Astrocyte of the cerebellum (primary cell): ENCODE results near the gene STON2.
A peak's percentile ranks its signal among the peaks of the same experiment; 100 is the strongest.

ENCODE experiments used
- DNase-seq: peaks from one replicate; pipeline ENCODE4 v3.0.0-alpha.2; 2011; ENCODE audit warnings: low read depth
- H3K4me3 ChIP-seq: 2 replicates; pipeline ENCODE4 v1.5.1; 2011; ENCODE audit warnings: mild to moderate bottlenecking, low read depth, low read length, moderate library complexity
- in situ Hi-C: cut with HindIII; loops from 2 replicates; pipeline ENCODE4 v1.10.0; 2017; ENCODE audit warnings: low sequenced_read_pairs
- TF ChIP-seq, protein P1 (sequence below): IDR thresholded peaks from 2 replicates; pipeline ENCODE4 v1.5.1; 2012; ENCODE audit warnings: low read length, low read depth, moderate library complexity, mild to moderate bottlenecking; ENCODE audit errors: missing control alignments

The STON2 gene

DNA sequence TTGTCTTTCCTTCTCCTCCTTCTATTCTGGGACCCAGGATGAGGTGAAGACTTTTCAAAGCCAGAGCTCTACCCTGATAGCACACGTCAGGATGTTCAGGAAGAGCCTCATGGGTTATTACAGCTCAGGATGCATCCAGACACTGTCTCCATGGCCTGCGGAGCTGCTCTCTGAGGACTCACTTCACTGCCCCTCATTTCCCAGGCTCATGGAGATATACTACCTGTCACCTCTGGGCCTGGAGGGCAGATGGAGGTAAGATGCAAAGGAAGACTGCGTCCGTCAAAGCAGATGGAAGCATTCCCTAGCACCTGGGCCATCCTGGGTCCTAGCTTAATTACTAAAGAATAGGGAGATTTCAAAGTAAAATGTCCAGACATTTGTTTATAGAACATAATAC, 32.6 kb downstream of the STON2 start:
- TF ChIP-seq, protein P1, sequence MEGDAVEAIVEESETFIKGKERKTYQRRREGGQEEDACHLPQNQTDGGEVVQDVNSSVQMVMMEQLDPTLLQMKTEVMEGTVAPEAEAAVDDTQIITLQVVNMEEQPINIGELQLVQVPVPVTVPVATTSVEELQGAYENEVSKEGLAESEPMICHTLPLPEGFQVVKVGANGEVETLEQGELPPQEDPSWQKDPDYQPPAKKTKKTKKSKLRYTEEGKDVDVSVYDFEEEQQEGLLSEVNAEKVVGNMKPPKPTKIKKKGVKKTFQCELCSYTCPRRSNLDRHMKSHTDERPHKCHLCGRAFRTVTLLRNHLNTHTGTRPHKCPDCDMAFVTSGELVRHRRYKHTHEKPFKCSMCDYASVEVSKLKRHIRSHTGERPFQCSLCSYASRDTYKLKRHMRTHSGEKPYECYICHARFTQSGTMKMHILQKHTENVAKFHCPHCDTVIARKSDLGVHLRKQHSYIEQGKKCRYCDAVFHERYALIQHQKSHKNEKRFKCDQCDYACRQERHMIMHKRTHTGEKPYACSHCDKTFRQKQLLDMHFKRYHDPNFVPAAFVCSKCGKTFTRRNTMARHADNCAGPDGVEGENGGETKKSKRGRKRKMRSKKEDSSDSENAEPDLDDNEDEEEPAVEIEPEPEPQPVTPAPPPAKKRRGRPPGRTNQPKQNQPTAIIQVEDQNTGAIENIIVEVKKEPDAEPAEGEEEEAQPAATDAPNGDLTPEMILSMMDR, result no peak
- in situ Hi-C loops, result no loop called here
- no peak overlapping the region for H3K4me3 ChIP-seq
- DNase-seq, result no peak

DNA sequence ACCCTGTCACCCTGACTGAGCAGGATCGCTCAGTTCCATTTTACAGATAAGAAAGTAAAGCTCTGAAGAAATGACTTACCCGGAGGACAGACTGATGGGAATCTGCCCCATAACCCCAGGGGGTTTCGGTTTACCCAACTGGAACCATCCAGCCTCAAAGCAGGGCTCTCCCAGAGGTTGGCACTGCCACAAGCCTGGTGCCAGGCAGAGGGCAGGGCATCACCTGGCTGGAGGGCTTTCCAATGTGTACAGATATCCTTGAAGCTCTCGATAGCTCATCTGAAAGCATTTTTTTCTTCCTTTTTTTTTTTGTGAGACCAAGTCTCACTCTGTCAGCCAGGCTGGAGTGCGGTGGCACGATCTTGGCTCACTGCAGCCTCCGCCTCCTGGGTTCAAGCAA, 33.2 kb downstream of the STON2 start:
- H3K4me3 ChIP-seq, result no peak overlapping the region
- TF ChIP-seq, protein P1, result no peak
- in situ Hi-C loops, result no loop called here
- no peak for DNase-seq

DNA sequence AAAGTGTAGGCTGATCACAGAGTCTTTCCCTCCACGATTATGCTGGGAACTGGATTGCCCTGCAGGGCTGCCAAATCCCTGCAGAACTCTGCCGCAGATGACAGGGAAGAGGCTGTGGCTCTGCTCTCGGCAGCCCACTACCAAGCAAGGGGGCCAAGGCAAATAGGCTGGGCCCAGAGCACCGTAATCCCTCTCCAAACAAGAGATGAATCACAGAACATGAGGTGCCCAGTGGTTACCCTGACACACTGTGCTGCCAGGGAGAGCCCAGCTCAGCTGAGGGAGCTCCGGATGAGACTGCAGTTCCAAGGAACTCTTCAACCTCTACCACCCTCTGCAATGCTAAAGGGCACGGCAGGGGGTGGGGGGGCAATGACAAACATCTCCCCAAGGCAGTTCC, 33.9 kb downstream of the STON2 start:
- DNase-seq, result no peak
- in situ Hi-C loops, result no loop called here
- no peak overlapping the region for H3K4me3 ChIP-seq
- TF ChIP-seq, protein P1, result no peak

GRCh38 chr14:81363746-81364378, 36.3 kb downstream of the STON2 start:
- peak; percentile 29 for DNase-seq
- in situ Hi-C loops, result no loop called here
- no peak overlapping the region for H3K4me3 ChIP-seq
- TF ChIP-seq, protein P1, result no peak

DNA sequence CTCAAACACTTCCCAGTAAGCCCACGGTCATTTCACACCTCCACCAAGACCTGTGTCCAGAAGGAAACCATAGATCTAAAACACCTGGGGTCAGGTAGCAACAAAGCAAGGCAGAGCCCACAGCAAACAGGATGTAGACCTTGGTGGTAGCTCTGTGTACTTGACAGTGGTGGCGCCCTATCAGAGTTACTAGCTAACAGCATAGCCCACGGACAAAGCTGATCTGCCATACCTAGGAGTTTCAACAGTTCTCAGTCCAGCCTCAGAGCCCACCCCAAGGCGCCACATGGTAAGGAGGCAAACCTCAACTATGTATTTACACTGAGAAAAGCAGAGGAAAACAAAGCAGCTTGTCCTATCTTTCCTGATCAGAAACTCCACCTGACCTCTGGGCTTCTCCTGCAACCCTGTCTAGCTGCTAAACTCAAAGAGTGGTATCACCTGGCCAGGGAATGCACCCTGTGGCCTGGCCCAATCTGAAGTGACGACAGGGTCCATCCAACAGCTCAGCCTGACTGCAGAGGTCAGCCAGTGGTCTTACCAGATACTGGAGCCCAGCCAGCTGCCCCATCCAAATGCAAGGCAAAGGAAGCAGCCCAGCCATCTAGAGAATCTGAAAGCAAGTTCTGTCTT, 46.3 kb downstream of the STON2 start:
- no peak for DNase-seq
- TF ChIP-seq, protein P1, result no peak
- H3K4me3 ChIP-seq, result no peak overlapping the region
- in situ Hi-C loops, result loop anchor here (5.0 kb wide), 1 partner anchor 73 kb away; no protein-coding TSS in a partner anchor

GRCh38 chr14:81352413-81352812, 47.7 kb downstream of the STON2 start:
- in situ Hi-C loops, result loop anchor here (5.0 kb wide), 1 partner anchor 75 kb away; no protein-coding TSS in a partner anchor
- H3K4me3 ChIP-seq, result no peak overlapping the region
- TF ChIP-seq, protein P1, result no peak
- no peak for DNase-seq
